ENCODE results near the gene ANTXR1. TPM values are rescaled to one million over a fixed set of nuclear protein-coding genes. Genes with fewer than 3 reads are reported as not detected.

ANTXR1 gene
- total RNA-seq, 1 donor = 206 TPM

- TF ChIP-seq, protein P1, sequence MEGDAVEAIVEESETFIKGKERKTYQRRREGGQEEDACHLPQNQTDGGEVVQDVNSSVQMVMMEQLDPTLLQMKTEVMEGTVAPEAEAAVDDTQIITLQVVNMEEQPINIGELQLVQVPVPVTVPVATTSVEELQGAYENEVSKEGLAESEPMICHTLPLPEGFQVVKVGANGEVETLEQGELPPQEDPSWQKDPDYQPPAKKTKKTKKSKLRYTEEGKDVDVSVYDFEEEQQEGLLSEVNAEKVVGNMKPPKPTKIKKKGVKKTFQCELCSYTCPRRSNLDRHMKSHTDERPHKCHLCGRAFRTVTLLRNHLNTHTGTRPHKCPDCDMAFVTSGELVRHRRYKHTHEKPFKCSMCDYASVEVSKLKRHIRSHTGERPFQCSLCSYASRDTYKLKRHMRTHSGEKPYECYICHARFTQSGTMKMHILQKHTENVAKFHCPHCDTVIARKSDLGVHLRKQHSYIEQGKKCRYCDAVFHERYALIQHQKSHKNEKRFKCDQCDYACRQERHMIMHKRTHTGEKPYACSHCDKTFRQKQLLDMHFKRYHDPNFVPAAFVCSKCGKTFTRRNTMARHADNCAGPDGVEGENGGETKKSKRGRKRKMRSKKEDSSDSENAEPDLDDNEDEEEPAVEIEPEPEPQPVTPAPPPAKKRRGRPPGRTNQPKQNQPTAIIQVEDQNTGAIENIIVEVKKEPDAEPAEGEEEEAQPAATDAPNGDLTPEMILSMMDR (IDR thresholded peaks at IDR 0.05; ENCODE audit: insufficient read depth, low read depth, low read length) = no peak
- no peak overlapping the region for H3K4me3 ChIP-seq (ENCODE audit: low read depth, low read length)
- DNase-seq (ENCODE audit: low read depth) = no peak
These were observed 23.9 kb downstream of the ANTXR1 start for GRCh38 chr2:69036926-69037325.

GRCh38 chr2:69041214-69041613 is 28.2 kb downstream of the ANTXR1 start:
- no peak overlapping the region for H3K4me3 ChIP-seq (ENCODE audit: low read depth, low read length)
- TF ChIP-seq, protein P1 (IDR thresholded peaks at IDR 0.05; ENCODE audit: insufficient read depth, low read depth, low read length) = no peak
- no peak for DNase-seq (ENCODE audit: low read depth)

- TF ChIP-seq, protein P1 (IDR thresholded peaks at IDR 0.05; ENCODE audit: insufficient read depth, low read depth, low read length) = no peak
- DNase-seq (ENCODE audit: low read depth) = no peak
- no peak overlapping the region for H3K4me3 ChIP-seq (ENCODE audit: low read depth, low read length)
These were observed 30.9 kb downstream of the ANTXR1 start for GRCh38 chr2:69043736-69044400.

DNA sequence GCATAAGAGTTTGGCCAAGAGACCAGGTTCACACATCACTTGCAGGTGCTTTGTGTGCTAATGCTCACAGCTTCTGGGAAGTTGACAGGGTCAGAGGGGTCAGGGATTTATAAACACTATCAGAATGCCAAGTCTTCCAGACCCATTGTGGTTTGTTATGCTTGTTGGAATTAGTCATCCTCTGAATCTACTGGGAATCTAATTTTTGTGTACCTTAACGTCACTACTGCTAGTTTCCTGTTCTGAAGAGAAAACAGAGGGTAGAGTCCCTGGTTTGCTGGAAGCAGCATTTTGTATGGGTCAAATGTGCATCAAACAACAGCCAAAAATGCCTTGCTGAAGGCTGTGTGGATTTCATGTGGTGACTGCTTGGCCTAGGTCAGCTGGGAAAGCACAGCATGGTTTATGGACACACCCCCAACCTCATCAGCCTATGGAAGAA is 33.3 kb downstream of the ANTXR1 start:
- H3K4me3 ChIP-seq (ENCODE audit: low read depth, low read length) = no peak overlapping the region
- DNase-seq (ENCODE audit: low read depth) = peak; percentile 85
- TF ChIP-seq, protein P1 (IDR thresholded peaks at IDR 0.05; ENCODE audit: insufficient read depth, low read depth, low read length) = no peak

DNA sequence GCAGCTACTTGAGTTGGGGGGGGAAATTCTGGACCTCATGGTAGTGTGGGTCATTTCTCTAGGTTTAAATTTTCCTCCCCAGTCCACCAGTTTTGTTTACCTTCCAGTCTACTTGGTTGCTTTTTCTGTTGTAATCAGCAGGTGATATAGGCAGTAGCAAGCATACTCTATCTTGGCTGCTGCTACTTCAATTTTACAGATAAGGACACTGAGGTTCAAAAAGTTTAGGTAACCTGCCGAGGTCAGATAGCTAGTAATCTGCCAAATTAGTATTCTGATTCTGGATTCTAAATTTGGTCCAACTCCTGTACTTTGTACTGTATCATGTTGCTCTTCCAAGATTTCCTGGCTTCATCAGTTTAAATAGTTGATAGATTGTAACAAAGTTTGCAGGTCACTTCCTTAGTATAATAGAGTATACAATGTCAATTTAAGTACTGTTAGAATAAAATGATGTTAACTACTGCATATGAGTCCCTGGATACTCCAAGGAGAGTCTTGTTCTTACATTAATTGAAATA is 34.7 kb downstream of the ANTXR1 start:
- H3K4me3 ChIP-seq (ENCODE audit: low read depth, low read length) = no peak overlapping the region
- TF ChIP-seq, protein P1 (IDR thresholded peaks at IDR 0.05; ENCODE audit: insufficient read depth, low read depth, low read length) = no peak
- no peak for DNase-seq (ENCODE audit: low read depth)

- TF ChIP-seq, protein P1 (IDR thresholded peaks at IDR 0.05; ENCODE audit: insufficient read depth, low read depth, low read length) = no peak
- DNase-seq (ENCODE audit: low read depth) = no peak
- no peak overlapping the region for H3K4me3 ChIP-seq (ENCODE audit: low read depth, low read length)
These were observed 37.8 kb downstream of the ANTXR1 start for GRCh38 chr2:69050802-69051201.
